HT1080 (cell line): ENCODE results near the gene IL2RA. TPM values are rescaled to one million over a fixed set of nuclear protein-coding genes. Genes with fewer than 3 reads are reported as not detected.
"Not testable (repeated sequence)": the region's sequence is repeated elsewhere in the genome, so short reads cannot be mapped to it uniquely, and the experiment has no call there.

Source experiments
- DNase-seq: peaks from one replicate; pipeline ENCODE4 v3.0.0-alpha.2; 2015; ENCODE audit warnings: low read depth
- total RNA-seq: library from RNA; depleted of rRNA; stranded (reverse); fragments of >200 nt; shearing (Covaris generic); gene quantifications from 2 replicates; pipeline ENCODE4 v1.2.3, GENCODE V29; 2014

The IL2RA gene
- total RNA-seq, 1 experiment from 2014 or later: not detected

DNA sequence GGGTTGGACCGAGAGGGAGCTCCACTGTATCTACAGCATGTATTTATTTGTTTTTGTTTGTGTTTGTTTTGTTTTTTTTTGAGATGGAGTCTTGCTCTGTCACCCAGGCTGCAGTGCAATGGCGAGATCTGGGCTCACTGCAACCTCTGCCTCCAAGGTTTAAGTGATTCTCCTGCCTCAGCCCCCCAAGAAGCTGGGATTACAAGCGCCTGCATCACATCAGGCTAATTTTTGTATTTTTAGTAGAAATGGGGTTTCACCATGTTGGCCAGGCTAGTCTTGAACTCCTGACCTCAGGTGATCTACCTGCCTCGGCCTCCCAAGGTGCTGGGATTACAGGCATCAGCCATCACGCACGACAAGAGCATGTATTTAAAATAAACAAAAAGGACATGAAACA is 18.8 kb downstream of the IL2RA start:
- not testable (repeated sequence) for DNase-seq

GRCh38 chr10:6040205-6040604 is 22.0 kb downstream of the IL2RA start:
- no peak for DNase-seq

- no peak for DNase-seq
These were observed 22.5 kb downstream of the IL2RA start for GRCh38 chr10:6039711-6040110.

- no peak for DNase-seq
These were observed 24.0 kb downstream of the IL2RA start for GRCh38 chr10:6038071-6038631.

DNA sequence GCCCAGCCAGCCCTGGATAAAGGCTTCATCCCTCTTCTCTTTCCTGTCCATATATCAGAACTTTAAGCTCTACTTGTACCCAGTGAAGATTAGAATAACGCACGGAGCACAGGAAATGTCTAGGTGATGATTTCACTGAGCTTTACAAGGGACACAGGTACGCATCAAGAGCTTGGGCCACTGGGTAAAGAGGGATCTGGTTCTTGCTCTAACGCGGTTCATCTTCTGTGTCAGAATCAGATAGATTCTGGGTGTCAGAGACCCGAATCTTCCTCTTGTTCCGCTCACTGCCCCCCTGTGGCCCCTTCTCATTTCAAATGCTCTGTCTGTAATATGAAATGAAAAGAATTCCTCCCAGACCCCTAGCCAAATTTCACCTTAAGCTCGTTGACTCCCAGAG is 24.7 kb downstream of the IL2RA start:
- DNase-seq: no peak

DNA sequence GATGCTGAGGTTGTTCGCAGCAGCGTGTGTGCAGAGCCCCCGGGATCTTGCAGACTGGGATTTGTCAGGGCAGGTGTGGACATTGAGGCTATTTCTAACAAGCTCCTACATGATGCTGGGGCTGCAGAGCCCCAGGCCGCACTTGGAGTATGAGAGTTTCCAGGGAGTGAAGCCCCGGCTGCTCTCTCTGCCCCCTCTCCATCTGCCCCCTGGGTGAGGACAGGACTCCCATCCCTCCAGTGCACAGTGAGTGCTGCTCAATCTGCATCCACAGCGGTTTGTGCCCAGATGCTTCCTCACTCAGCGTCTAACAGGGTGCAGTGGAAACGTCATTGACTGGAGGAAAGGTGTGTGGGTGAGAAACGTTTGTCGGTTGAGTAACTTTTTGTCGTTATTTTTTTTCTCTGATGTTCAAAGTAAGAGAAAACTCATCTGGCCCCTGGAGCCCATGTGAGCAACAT is 25.3 kb downstream of the IL2RA start:
- DNase-seq: no peak

- no peak for DNase-seq
These were observed 26.1 kb downstream of the IL2RA start for GRCh38 chr10:6035931-6036575.

DNA sequence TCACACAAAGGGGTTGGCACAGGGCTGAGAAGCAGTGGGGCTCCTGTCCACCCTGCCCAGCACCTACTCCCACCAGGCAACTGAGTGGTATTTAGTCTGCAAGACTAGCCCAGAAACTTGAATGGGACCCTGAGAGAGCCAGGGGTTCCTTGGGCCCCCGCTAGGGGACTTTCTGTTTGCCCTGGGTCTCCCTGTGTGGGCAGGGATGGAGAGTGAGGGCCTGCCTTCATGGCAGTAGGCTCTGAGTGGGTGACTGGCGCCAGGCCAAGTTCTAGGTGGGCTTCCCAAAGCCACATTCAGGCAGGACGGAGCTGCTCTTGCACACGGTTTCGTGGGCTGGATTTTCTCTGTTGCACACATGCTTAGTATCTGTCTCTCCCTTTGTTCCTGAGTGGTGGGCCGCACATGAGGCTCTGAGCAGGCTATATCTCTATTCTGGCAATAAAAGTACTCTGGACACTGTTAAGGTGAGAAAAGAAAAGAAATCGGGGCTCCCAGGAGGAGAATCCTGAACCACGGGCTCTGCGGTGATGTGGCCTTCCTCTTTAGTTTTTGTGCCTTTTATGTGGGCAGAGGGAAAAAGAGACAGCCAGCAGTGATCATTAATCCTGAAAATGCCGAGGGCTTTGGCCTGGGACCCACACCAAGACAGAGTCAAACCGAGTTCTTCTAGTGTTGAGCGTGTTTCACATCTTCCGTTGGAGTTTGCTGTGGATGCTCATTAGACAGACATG is 26.9 kb downstream of the IL2RA start:
- no peak for DNase-seq

- no peak for DNase-seq
These were observed 27.8 kb downstream of the IL2RA start for GRCh38 chr10:6034371-6034770.

- no peak for DNase-seq
These were observed 28.2 kb downstream of the IL2RA start for GRCh38 chr10:6033954-6034353.

DNA sequence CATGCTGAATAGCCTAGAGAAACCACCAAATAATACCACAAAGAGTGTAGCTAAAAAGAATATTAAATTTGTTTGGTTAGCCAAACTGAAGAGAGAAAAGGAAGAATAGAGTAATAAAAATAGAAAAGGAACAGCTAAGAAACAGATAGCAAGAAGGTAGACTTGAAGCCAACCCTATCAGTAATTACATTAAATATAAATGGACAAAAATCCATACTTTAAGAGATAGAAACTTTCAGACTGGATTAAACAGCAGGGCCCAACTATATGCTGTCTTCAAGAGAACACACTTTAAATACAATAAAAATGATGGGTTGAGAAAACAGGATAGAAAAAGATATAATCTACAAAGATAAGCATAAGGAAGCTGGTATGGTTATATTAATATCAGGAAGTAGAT is 31.2 kb downstream of the IL2RA start:
- DNase-seq: no peak

DNA sequence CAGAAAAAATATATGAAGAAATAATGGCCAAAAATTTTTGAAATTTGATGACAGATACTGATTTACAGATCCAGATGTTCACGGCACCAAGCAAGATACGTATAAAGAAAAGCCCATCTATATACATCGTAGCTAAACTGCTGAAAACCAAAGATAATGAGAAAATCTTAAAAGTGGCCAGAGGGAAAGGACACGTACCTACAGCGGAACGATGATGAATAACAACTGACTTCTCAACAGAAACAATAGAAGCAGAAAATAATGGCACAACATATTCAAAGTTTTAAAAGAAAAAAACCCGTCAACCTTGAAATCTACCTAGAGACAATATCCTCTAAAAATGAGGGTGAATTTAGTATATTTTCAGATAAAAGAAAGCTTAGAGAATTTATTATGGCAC is 31.9 kb downstream of the IL2RA start:
- DNase-seq: no peak

DNA sequence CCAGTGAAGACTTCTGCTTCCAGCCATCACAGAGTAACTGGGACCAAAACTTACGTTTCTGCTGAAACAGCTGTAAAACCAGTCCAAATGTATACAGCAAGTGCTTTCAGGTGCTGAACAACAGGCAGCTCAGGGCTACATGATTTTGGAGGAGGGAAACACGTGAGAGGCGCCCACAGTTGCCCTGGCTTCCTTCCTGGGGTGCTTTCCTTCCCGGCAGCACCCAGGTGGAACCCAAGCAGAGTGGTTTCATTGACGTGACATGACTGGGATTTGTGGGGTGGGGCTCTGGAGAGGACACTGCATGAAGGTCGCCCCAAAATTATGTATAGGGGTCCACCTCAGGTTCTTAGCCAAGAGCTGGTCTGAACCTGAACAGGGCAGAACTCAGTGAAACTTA is 34.2 kb downstream of the IL2RA start:
- no peak for DNase-seq

DNA sequence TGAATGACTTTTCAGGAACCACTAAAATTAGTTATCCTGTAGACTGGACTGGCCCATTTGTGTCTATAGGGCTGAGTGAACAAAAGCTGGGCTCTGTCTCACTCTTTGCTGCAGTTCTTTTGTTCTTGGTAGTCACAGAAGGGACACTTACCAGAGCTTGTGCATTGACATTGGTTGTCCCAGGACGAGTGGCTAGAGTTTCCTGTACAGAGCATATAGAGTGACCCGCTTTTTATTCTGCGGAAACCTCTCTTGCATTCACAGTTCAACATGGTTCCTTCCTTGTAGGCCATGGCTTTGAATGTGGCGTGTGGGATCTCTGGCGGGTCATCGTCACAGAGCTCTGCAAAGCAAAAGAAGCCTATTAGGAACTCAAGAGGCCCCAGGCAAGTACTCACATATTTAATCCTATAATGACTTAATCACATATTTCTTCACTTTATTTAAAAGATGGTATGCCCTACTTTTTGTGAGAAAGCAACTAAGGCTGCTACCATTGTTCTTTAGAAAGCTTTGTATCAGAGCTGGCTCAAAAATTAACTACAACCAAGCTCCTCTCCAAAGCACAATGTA is 36.4 kb downstream of the IL2RA start:
- DNase-seq: no peak

- no peak for DNase-seq
These were observed 37.9 kb downstream of the IL2RA start for GRCh38 chr10:6024334-6024682.

- DNase-seq: no peak
These were observed 38.4 kb downstream of the IL2RA start for GRCh38 chr10:6023661-6024333.

GRCh38 chr10:6022660-6023059 is 39.5 kb downstream of the IL2RA start:
- no peak for DNase-seq

GRCh38 chr10:6020826-6021225 is 41.3 kb downstream of the IL2RA start:
- DNase-seq: no peak

DNA sequence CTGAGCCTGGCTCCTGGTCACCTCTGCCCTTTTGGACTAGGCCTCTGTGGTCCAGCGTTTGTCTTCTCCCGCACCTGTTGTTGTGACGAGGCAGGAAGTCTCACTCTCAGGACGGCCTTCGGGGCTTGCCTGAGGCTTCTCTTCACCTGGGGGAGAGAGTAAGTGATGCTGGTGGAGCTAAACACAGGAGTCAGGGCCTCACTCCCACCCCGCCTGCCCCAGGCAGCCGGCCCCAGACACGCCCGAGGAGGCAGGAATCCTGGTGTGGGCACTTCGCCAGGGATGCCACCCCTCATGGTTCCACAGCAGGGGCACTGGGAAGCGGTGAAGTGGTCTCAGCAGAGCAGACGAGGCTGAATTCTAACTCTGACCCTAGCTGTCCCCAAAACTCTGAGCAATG is 42.4 kb downstream of the IL2RA start:
- no peak for DNase-seq

DNA sequence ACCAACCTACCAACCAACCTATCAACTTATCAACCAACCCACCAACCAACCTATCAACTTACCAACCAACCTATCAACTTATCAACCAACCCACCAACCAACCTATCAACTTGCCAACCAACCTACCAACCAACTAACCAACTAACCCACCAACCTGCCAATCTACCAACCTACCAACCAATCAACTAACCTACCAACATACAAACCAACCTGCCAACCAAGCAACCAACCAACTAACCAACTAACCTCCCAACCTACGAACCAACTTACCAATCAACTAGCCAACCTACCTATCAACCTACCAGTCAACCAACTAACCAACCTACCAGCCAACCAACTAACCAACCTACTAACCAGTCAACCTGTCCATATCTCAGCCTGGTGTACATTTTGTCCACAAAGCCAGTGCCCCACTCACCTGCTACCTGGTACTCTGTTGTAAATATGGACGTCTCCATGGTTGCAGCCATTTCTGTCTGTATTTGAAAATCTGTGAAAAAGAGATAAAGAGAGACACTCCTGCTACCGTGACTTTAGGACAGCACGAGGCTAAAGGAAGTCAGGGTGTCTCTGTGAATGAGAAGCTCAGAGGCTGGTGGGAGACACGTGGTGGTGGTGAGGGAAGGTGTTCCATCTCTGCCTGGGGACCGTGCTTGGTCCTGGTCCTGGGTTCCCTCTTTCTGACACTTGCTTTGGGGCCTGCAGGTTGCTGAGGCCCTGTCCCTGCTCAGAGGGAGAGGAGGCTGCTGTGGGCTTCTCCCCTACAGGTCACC is 43.0 kb downstream of the IL2RA start:
- no peak for DNase-seq

- no peak for DNase-seq
These were observed 43.7 kb downstream of the IL2RA start for GRCh38 chr10:6018422-6018821.
